Gastroesophageal sphincter (tissue), 3 donors: Measurements from ENCODE around the gene IL1RAPL1.

Experiments
- POLR2A ChIP-seq, 2 donors: fragments of 450-650 bp; IDR thresholded peaks; one replicate each; pipeline ENCODE4 v1.6.1; 2017; ENCODE audit warnings: antibody characterized with exemption in 2 of 2, mild to moderate bottlenecking in 2 of 2, moderate library complexity in 1 of 2
- POLR2AphosphoS5 ChIP-seq: sonication (generic); formaldehyde crosslinking; IDR thresholded peaks from one replicate; pipeline ENCODE4 v1.6.1; 2017; ENCODE audit warnings: antibody characterized with exemption
- TF ChIP-seq, protein P1 (sequence below), 4 experiments: fragments of 200-600 bp in 2 of 4; fragments of 450-650 bp in 2 of 4; sonication (generic) in 1 of 4; IDR thresholded peaks; one replicate each; pipeline ENCODE4 v1.5.1; 2017 to 2019; ENCODE audit warnings: antibody characterized with exemption in 4 of 4, mild to moderate bottlenecking in 2 of 4, moderate library complexity in 2 of 4

GRCh38 chrX:29067351-29067750, 480.1 kb downstream of the IL1RAPL1 start:
- TF ChIP-seq, protein P1, sequence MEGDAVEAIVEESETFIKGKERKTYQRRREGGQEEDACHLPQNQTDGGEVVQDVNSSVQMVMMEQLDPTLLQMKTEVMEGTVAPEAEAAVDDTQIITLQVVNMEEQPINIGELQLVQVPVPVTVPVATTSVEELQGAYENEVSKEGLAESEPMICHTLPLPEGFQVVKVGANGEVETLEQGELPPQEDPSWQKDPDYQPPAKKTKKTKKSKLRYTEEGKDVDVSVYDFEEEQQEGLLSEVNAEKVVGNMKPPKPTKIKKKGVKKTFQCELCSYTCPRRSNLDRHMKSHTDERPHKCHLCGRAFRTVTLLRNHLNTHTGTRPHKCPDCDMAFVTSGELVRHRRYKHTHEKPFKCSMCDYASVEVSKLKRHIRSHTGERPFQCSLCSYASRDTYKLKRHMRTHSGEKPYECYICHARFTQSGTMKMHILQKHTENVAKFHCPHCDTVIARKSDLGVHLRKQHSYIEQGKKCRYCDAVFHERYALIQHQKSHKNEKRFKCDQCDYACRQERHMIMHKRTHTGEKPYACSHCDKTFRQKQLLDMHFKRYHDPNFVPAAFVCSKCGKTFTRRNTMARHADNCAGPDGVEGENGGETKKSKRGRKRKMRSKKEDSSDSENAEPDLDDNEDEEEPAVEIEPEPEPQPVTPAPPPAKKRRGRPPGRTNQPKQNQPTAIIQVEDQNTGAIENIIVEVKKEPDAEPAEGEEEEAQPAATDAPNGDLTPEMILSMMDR (IDR thresholded peaks at IDR 0.05): no peak
- TF ChIP-seq POLR2A (IDR thresholded peaks at IDR 0.05) (no peak), POLR2AphosphoS5 (no peak)
